K562 (cell line): ENCODE measurements around the gene ADORA2B. TPM values are rescaled to one million over a fixed set of nuclear protein-coding genes. Genes with fewer than 3 reads are reported as not detected.

ENCODE experiments used
- ATAC-seq: fragments of 200-7000 bp; cut with Tn5 transposase; 3 replicates; pipeline ENCODE4 v1.9.1; 2020; ENCODE audit warnings: moderate library complexity
- BruUV-seq: library from RNA; stranded (reverse); fragments of 400-500 nt; replicated peaks from 2 replicates; lab custom pipeline; 2021; lab: Mats Ljungman, UMichigan
- CTCF ChIA-PET: fragments of 300-600 bp; formaldehyde crosslinking; extraction: SDS; loops from one replicate; lab custom pipeline; 2021; ENCODE audit warnings: low intra/inter-chr PET ratio; lab: Yijun Ruan, JAX
- POLR2A ChIA-PET: fragments of 300-600, 350-650 bp; sonication (Branson Sonifier 250); formaldehyde crosslinking; extraction: SDS; loops from one replicate; lab custom pipeline; 2021; ENCODE audit warnings: antibody characterized with exemption, inconsistent platforms; lab: Yijun Ruan, JAX
- DNase-seq, 4 experiments: peaks; one replicate each; pipeline versions ENCODE4 v3.0.0 to v3.0.0-alpha.2; 2011 to 2018; ENCODE audit warnings: low spot score in 3 of 4, mixed read lengths in 3 of 4; ENCODE audit errors: extremely low read depth in 1 of 4
- FAIRE-seq: peaks from 2 replicates; lab custom pipeline; 2011; peaks lifted over from hg19 to GRCh38; lab: Jason Lieb, UNC
- H2AFZ ChIP-seq: 2 replicates; pipeline ENCODE4 v1.6.0; 2011; ENCODE audit warnings: low read depth, low read length, control low read depth, inconsistent platforms
- H3K27ac ChIP-seq: fragments of 200-600 bp; 3 replicates; pipeline ENCODE4 v1.8.0; 2011; ENCODE audit warnings: low read depth, mild to moderate bottlenecking, control low read depth, inconsistent platforms, low read length, moderate library complexity, mixed read lengths; ENCODE audit errors: extremely low read depth
- H3K27me3 ChIP-seq, 2 experiments: fragments of 300-600 bp in 1 of 2; 2 replicates in 1 of 2; 3 replicates in 1 of 2; pipeline versions ENCODE4 v1.6.0 to v1.8.0; 2011; ENCODE audit warnings: inconsistent platforms in 2 of 2, low read length in 2 of 2, mild to moderate bottlenecking in 1 of 2, mixed read lengths in 1 of 2, moderate library complexity in 1 of 2; ENCODE audit not compliant: control insufficient read depth in 2 of 2, insufficient read depth in 2 of 2
- H3K36me3 ChIP-seq: fragments of 300-600 bp; 3 replicates; pipeline ENCODE4 v1.8.0; 2011; ENCODE audit warnings: mild to moderate bottlenecking, low read length, inconsistent platforms; ENCODE audit not compliant: control insufficient read depth, insufficient read depth
- H3K4me1 ChIP-seq, 2 experiments: fragments of 200-600 bp in 1 of 2; replicated peaks in 1 of 2; 2 replicates in 1 of 2; 3 replicates in 1 of 2; pipeline versions ENCODE4 v1.5.1 to v1.8.0; 2011; ENCODE audit warnings: inconsistent platforms in 2 of 2, low read length in 2 of 2, mild to moderate bottlenecking in 1 of 2, mixed read lengths in 1 of 2, moderate library complexity in 1 of 2; ENCODE audit not compliant: control insufficient read depth in 2 of 2, insufficient read depth in 2 of 2
- H3K4me2 ChIP-seq: 2 replicates; pipeline ENCODE4 v1.6.1; 2011; ENCODE audit warnings: low read length, control low read depth, inconsistent platforms, mixed read lengths; ENCODE audit not compliant: insufficient read depth
- H3K4me3 ChIP-seq: fragments of 200-600 bp; sonication (generic), shearing (Covaris generic); 2 replicates; pipeline ENCODE4 v1.5.1; 2016; ENCODE audit warnings: control low read depth, inconsistent platforms
- H3K79me2 ChIP-seq: fragments of 200-600 bp; 3 replicates; pipeline ENCODE4 v1.8.0; 2011; ENCODE audit warnings: low read length, inconsistent platforms; ENCODE audit not compliant: control insufficient read depth, insufficient read depth
- H3K9ac ChIP-seq, 2 experiments: 2 replicates each; pipeline versions ENCODE4 v1.6.0 to v1.6.1; 2011; ENCODE audit warnings: low read depth in 2 of 2, low read length in 2 of 2, control low read depth in 1 of 2, inconsistent platforms in 1 of 2, mild to moderate bottlenecking in 1 of 2, mixed read lengths in 1 of 2; ENCODE audit not compliant: insufficient read depth in 1 of 2
- H3K9me1 ChIP-seq: one replicate; pipeline ENCODE4 v1.6.0; 2011; ENCODE audit warnings: inconsistent platforms, mild to moderate bottlenecking, low read length, moderate library complexity; ENCODE audit not compliant: control insufficient read depth, insufficient read depth
- H3K9me3 ChIP-seq: replicated peaks from 2 replicates; pipeline ENCODE4 v1.5.1; 2011; ENCODE audit warnings: low read depth, low read length, inconsistent platforms; ENCODE audit not compliant: control insufficient read depth, insufficient read depth
- H4K20me1 ChIP-seq: replicated peaks from 2 replicates; pipeline ENCODE4 v1.6.1; 2011; ENCODE audit warnings: low read length, inconsistent platforms, mixed read lengths; ENCODE audit not compliant: control insufficient read depth, insufficient read depth
- ARID3A ChIP-seq: IDR thresholded peaks from 2 replicates; pipeline ENCODE4 v1.6.1; 2012; ENCODE audit warnings: low read depth, low read length, improper control_type of control experiment, borderline replicate concordance
- BRF1 ChIP-seq: IDR thresholded peaks from 3 replicates; pipeline ENCODE4 v1.6.1; 2011; ENCODE audit warnings: borderline replicate concordance, mild to moderate bottlenecking; ENCODE audit not compliant: insufficient read length; ENCODE audit errors: extremely low read depth
- NBN ChIP-seq: fragments of 450-650 bp; IDR thresholded peaks from 2 replicates; pipeline ENCODE4 v1.6.1; 2016; ENCODE audit warnings: low read depth, mild to moderate bottlenecking
- RBM25 ChIP-seq: fragments of 200-400 bp; formaldehyde crosslinking; IDR thresholded peaks from 2 replicates; pipeline ENCODE4 v1.6.1; 2018; ENCODE audit warnings: low read length, low read depth, moderate library complexity; ENCODE audit not compliant: severe bottlenecking
- TOE1 ChIP-seq, 2 experiments: fragments of 450-650 bp in 1 of 2; sonication (generic) in 1 of 2; formaldehyde crosslinking in 1 of 2; IDR thresholded peaks; 2 replicates each; pipeline versions ENCODE4 v1.7.1 to v1.8.0; 2016 to 2022; ENCODE audit warnings: borderline replicate concordance in 2 of 2, mild to moderate bottlenecking in 2 of 2, antibody characterized with exemption in 1 of 2, inconsistent platforms in 1 of 2, low read depth in 1 of 2, missing genetic modification reagents in 1 of 2, moderate library complexity in 1 of 2
- ZKSCAN8 ChIP-seq: fragments of 200-800 bp; sonication (Bioruptor generic); IDR thresholded peaks from 2 replicates; pipeline ENCODE4 v1.6.1; 2016; ENCODE audit warnings: missing genetic modification characterization, missing compliant biosample characterization
- in situ Hi-C: fragments of 300-500 bp; cut with MboI; formaldehyde crosslinking; loops from 4 replicates; pipeline ENCODE4 v1.15.0; 2018; ENCODE audit warnings: inconsistent platforms, mixed read lengths
- intact Hi-C: fragments of 100-400 bp; cut with micrococcal nuclease; formaldehyde crosslinking; loops from 2 replicates; pipeline ENCODE4 v1.14.2; 2022
- polyA plus RNA-seq, 8 experiments: library from polyadenylated mRNA; depleted of rRNA in 4 of 8; stranded (reverse) in 5 of 8; unstranded in 3 of 8; fragments of >200 nt; fragmentation: Nextera tagmentation in 2 of 8; fragmentation: Illumina TruSeq in 1 of 8; extraction: Ambion mirVana in 2 of 8; extraction: Trizol in 1 of 8; gene quantifications; 2 replicates each; pipeline versions ENCODE4 v1.2.1 to v1.2.3, GENCODE V29; 2011 to 2014; ENCODE audit warnings: inconsistent platforms in 1 of 8, missing spikeins in 1 of 8
- total RNA-seq, 7 experiments: library from RNA; depleted of rRNA in 6 of 7; stranded (reverse); fragments of >200 nt in 6 of 7; fragmentation: Illumina TruSeq in 2 of 7; extraction: Trizol in 2 of 7; gene quantifications; 2 replicates each; pipeline versions ENCODE4 v1.2.1 to v1.2.3, GENCODE V29; 2011 to 2021; ENCODE audit warnings: low replicate concordance in 1 of 7

Gene ADORA2B
- total and polyA plus RNA-seq, 9 of the 15 experiments (the other 6 are each of a cell fraction or from before 2014, with no cell fraction given), result 6.4 to 16.6 (median 10.5) TPM

- no peak for FAIRE-seq
- no TSS peak for BruUV-seq
- no peak for TF ChIP-seq NBN
- TF ChIP-seq ARID3A, result no peak
- no peak for TF ChIP-seq ZKSCAN8 (CRISPR knock-in tag)
- no peak for TF ChIP-seq TOE1 (IDR thresholded peaks at IDR 0.05; ENCODE audit: borderline replicate concordance)
- no peak for TF ChIP-seq TOE1 (CRISPR knock-in tag; IDR thresholded peaks at IDR 0.05; ENCODE audit: borderline replicate concordance, low read depth)
- no peak for TF ChIP-seq BRF1
- peak; percentile 94 for TF ChIP-seq RBM25
- TF ChIP-seq, all 486 proteins: peak for 1
- no peak for DNase-seq
- Histone ChIP-seq H3K9me3 (no peaks in the 10 kb centered on the region), H2AFZ (no peak overlapping the region), H3K4me2 (no peak overlapping the region), H3K27me3 (no peaks in the 10 kb centered on the region), H3K9ac (no peak overlapping the region), H3K9me1 (no peaks in the 10 kb centered on the region), H4K20me1 (no peaks in the 10 kb centered on the region), H3K27ac (no peak overlapping the region), H3K36me3 (no peaks in the 10 kb centered on the region), H3K79me2 (no peaks in the 10 kb centered on the region), H3K4me1 (peaks cover 0 to 10% of the 10 kb centered on the region in 2 experiments; a peak in 2 of 5 replicates), H3K4me3 (no peak overlapping the region)
- POLR2A ChIA-PET, result interaction anchor here (0.7 kb wide), 1 partner anchor 11 kb away, joined by 3 read pairs; no protein-coding TSS in a partner anchor
- in situ Hi-C loops (no loop called here), intact Hi-C loops (no loop called here)
- CTCF ChIA-PET, result no interaction called here
- ATAC-seq, result no peak
These were observed 23.3 kb upstream of the ADORA2B start for GRCh38 chr17:15921640-15922039.
